NOMO-1 treated with DMSO at 0.1 percent for 48 hours (cell line): ENCODE results near the gene SIGLEC1.

Experiments
- DNase-seq: peaks from one replicate; lab custom pipeline; 2025; ENCODE audit not compliant: unreplicated experiment; lab: John Stamatoyannopoulos, UW

Gene SIGLEC1

GRCh38 chr20:3728876-3729275 lies 16.5 kb upstream of the SIGLEC1 start:
- no peak for DNase-seq

- no peak for DNase-seq
These were observed 16.0 kb upstream of the SIGLEC1 start for GRCh38 chr20:3728354-3728753.

- DNase-seq, result no peak
These were observed 15.1 kb upstream of the SIGLEC1 start for GRCh38 chr20:3727401-3728021.

GRCh38 chr20:3724356-3724755 lies 12.0 kb upstream of the SIGLEC1 start:
- no peak for DNase-seq

GRCh38 chr20:3723284-3723683 lies 10.9 kb upstream of the SIGLEC1 start:
- no peak for DNase-seq

GRCh38 chr20:3721912-3722311 lies 9.5 kb upstream of the SIGLEC1 start:
- DNase-seq, result no peak

GRCh38 chr20:3720626-3721025 lies 8.2 kb upstream of the SIGLEC1 start:
- DNase-seq, result no peak

- DNase-seq, result no peak
These were observed 7.7 kb upstream of the SIGLEC1 start for GRCh38 chr20:3720068-3720467.

GRCh38 chr20:3719046-3719445 lies 6.6 kb upstream of the SIGLEC1 start:
- no peak for DNase-seq

- DNase-seq, result no peak
These were observed 3.9 kb upstream of the SIGLEC1 start for GRCh38 chr20:3716195-3716834.

GRCh38 chr20:3714092-3714491 lies 1.7 kb upstream of the SIGLEC1 start:
- peak; percentile 22 for DNase-seq

- DNase-seq, result no peak
These were observed 887 bp downstream of the SIGLEC1 start for GRCh38 chr20:3711484-3711941.

- peak; percentile 13 for DNase-seq
These were observed 1.5 kb downstream of the SIGLEC1 start for GRCh38 chr20:3710703-3711483.

GRCh38 chr20:3710011-3710466 lies 2.4 kb downstream of the SIGLEC1 start:
- DNase-seq, result no peak

GRCh38 chr20:3707508-3707899 lies 4.9 kb downstream of the SIGLEC1 start:
- no peak for DNase-seq

GRCh38 chr20:3706774-3707507 lies 5.5 kb downstream of the SIGLEC1 start:
- no peak for DNase-seq

GRCh38 chr20:3705970-3706739 lies 6.2 kb downstream of the SIGLEC1 start:
- DNase-seq, result no peak

- DNase-seq, result no peak
These were observed 6.9 kb downstream of the SIGLEC1 start for GRCh38 chr20:3705491-3705969.

- DNase-seq, result no peak
These were observed 8.3 kb downstream of the SIGLEC1 start for GRCh38 chr20:3704087-3704486.

GRCh38 chr20:3702611-3703391 lies 9.6 kb downstream of the SIGLEC1 start:
- no peak for DNase-seq
